NB4 (cell line): Measurements from ENCODE around the gene OR2AK2.

Experiments used
- DNase-seq: peaks from one replicate; pipeline ENCODE4 v3.0.0; 2010; ENCODE audit warnings: low read depth
- H3K4me3 ChIP-seq: one replicate; pipeline ENCODE4 v1.5.1; 2011; ENCODE audit warnings: mild to moderate bottlenecking, low read depth, low read length, moderate library complexity
- CTCF ChIP-seq: IDR thresholded peaks from one replicate; pipeline ENCODE4 v1.5.1; 2012; ENCODE audit warnings: low read depth, low read length
- MAX ChIP-seq: IDR thresholded peaks from 2 replicates; pipeline ENCODE4 v1.6.1; 2011; ENCODE audit warnings: low read depth, low read length
- MYC ChIP-seq: IDR thresholded peaks from 2 replicates; pipeline ENCODE4 v1.6.1; 2011; ENCODE audit warnings: low read depth, low read length
- POLR2A ChIP-seq: IDR thresholded peaks from 2 replicates; pipeline ENCODE4 v1.6.1; 2011; ENCODE audit warnings: mild to moderate bottlenecking; ENCODE audit not compliant: insufficient read length; ENCODE audit errors: extremely low read depth

The OR2AK2 gene

GRCh38 chr1:247962911-247963588 lies 2.0 kb upstream of the OR2AK2 start:
- no peak overlapping the region for H3K4me3 ChIP-seq
- no peak for TF ChIP-seq CTCF
- no peak for DNase-seq

GRCh38 chr1:247966532-247967204 lies 1.6 kb downstream of the OR2AK2 start:
- no peak for DNase-seq
- TF ChIP-seq CTCF = no peak
- no peak for TF ChIP-seq MYC
- no peak for TF ChIP-seq POLR2A
- no peak for TF ChIP-seq MAX
- no peak overlapping the region for H3K4me3 ChIP-seq

- no peak for TF ChIP-seq MAX
- TF ChIP-seq POLR2A = no peak
- TF ChIP-seq MYC = no peak
- TF ChIP-seq CTCF = no peak
- no peak overlapping the region for H3K4me3 ChIP-seq
Measured at GRCh38 chr1:247992986-247993385, 28.0 kb downstream of the OR2AK2 start.

GRCh38 chr1:247998811-247999210 lies 33.8 kb downstream of the OR2AK2 start:
- DNase-seq = no peak
- no peak for TF ChIP-seq CTCF
- TF ChIP-seq POLR2A = no peak
- TF ChIP-seq MYC = no peak
- no peak for TF ChIP-seq MAX

More at GRCh38 chr1:247992986-247993385, 28.0 kb downstream of the OR2AK2 start:
- no peak for DNase-seq

GRCh38 chr1:248000169-248000568 lies 35.1 kb downstream of the OR2AK2 start:
- TF ChIP-seq MYC = no peak
- no peak for TF ChIP-seq MAX
- TF ChIP-seq CTCF = no peak
- TF ChIP-seq POLR2A = no peak
- no peak overlapping the region for H3K4me3 ChIP-seq
- DNase-seq = no peak

More at GRCh38 chr1:247998811-247999210, 33.8 kb downstream of the OR2AK2 start:
- no peak overlapping the region for H3K4me3 ChIP-seq

- no peak for TF ChIP-seq MAX
- no peak for TF ChIP-seq MYC
- TF ChIP-seq CTCF = no peak
- TF ChIP-seq POLR2A = no peak
- no peak for DNase-seq
- H3K4me3 ChIP-seq = no peak overlapping the region
Measured at GRCh38 chr1:248007778-248008177, 42.7 kb downstream of the OR2AK2 start.
